ENCODE data around the gene ARHGEF28. TPM values are rescaled to one million over a fixed set of nuclear protein-coding genes. Genes with fewer than 3 reads are reported as not detected.

The ARHGEF28 gene
- total RNA-seq: not detected

- ChIA-PET POLR2A (no interaction called here), CTCF (interaction anchor here (2.7 kb wide), 1 partner anchor 35 kb away, joined by 10 read pairs; no protein-coding TSS in a partner anchor)
- no peaks in the 10 kb centered on the region for H3K36me3 Mint-ChIP-seq (ENCODE audit: low read depth)
Observed at GRCh38 chr5:73625944-73626811, at the start of gene ARHGEF28. TSS of gene ARHGEF28 (plus strand) at chr5:73626196. CDS start at chr5:73684852, 58,656 bp downstream.

GRCh38 chr5:73582285-73583145 lies 43.5 kb upstream of the ARHGEF28 start:
- H3K27ac Mint-ChIP-seq: no peak overlapping the region
- POLR2A ChIA-PET: no interaction called here
- no peaks in the 10 kb centered on the region for H3K27me3 Mint-ChIP-seq (ENCODE audit: low read depth)
- no peak for ATAC-seq
- no peak overlapping the region for H3K4me3 Mint-ChIP-seq
- H3K4me1 Mint-ChIP-seq (ENCODE audit: low read depth): no peaks in the 10 kb centered on the region
- CTCF ChIA-PET: interaction anchor here (0.9 to 1.3 kb wide), 2 partner anchors 7 to 9 kb away, joined by 3 to 9 read pairs; no protein-coding TSS in a partner anchor
- no peak for DNase-seq
- no peaks in the 10 kb centered on the region for H3K9me3 Mint-ChIP-seq (ENCODE audit: insufficient read depth)
- H3K36me3 Mint-ChIP-seq (ENCODE audit: low read depth): peaks cover 23% of the 10 kb centered on the region

More at GRCh38 chr5:73625944-73626811, at the start of gene ARHGEF28:
- Mint-ChIP-seq H3K4me3 (peak within 1 kb of the TSS; percentile 48), H3K4me1 (ENCODE audit: low read depth) (peaks cover 3% of the 10 kb centered on the region), H3K27me3 (ENCODE audit: low read depth) (peaks cover 60% of the 10 kb centered on the region), H3K9me3 (ENCODE audit: insufficient read depth) (no peaks in the 10 kb centered on the region), H3K27ac (no peak within 1 kb of the TSS)
- peak; percentile 86 for ATAC-seq
- DNase-seq: peak; percentile 23

- ChIA-PET POLR2A (no interaction called here), CTCF (interaction anchor here (7.9 kb wide), 1 partner anchor 205 kb away, joined by 138 read pairs; no protein-coding TSS in a partner anchor)
- H3K4me3 Mint-ChIP-seq: no peak overlapping the region
- H3K27ac Mint-ChIP-seq: no peak overlapping the region
- peaks cover 2% of the 10 kb centered on the region for H3K27me3 Mint-ChIP-seq (ENCODE audit: low read depth)
- H3K9me3 Mint-ChIP-seq (ENCODE audit: insufficient read depth): no peaks in the 10 kb centered on the region
- ATAC-seq (no peak), DNase-seq (no peak)
- H3K36me3 Mint-ChIP-seq (ENCODE audit: low read depth): no peaks in the 10 kb centered on the region
- H3K4me1 Mint-ChIP-seq (ENCODE audit: low read depth): no peaks in the 10 kb centered on the region
Observed at GRCh38 chr5:73587923-73588322, 38.1 kb upstream of the ARHGEF28 start.

GRCh38 chr5:73591102-73591695 lies 34.8 kb upstream of the ARHGEF28 start:
- H3K36me3 Mint-ChIP-seq (ENCODE audit: low read depth): no peaks in the 10 kb centered on the region
- DNase-seq (peak; percentile 75), ATAC-seq (peak; percentile 71)
- H3K4me3 Mint-ChIP-seq: no peak overlapping the region
- no peaks in the 10 kb centered on the region for H3K4me1 Mint-ChIP-seq (ENCODE audit: low read depth)
- H3K9me3 Mint-ChIP-seq (ENCODE audit: insufficient read depth): no peaks in the 10 kb centered on the region
- H3K27me3 Mint-ChIP-seq (ENCODE audit: low read depth): peaks cover 2% of the 10 kb centered on the region
- POLR2A ChIA-PET: no interaction called here
- CTCF ChIA-PET: interaction anchor here (0.6 to 7.9 kb wide), 33 partner anchors 9 to 436 kb away, joined by 3 to 138 read pairs (median 3); partner anchors contain the start of genes ANKRA2, ARHGEF28 and UTP15
- no peak overlapping the region for H3K27ac Mint-ChIP-seq

GRCh38 chr5:73591698-73592501 lies 34.1 kb upstream of the ARHGEF28 start:
- no peaks in the 10 kb centered on the region for H3K36me3 Mint-ChIP-seq (ENCODE audit: low read depth)
- CTCF ChIA-PET: interaction anchor here (0.7 to 7.9 kb wide), 25 partner anchors 8 to 343 kb away, joined by 3 to 138 read pairs (median 4); partner anchors contain the start of genes ANKRA2, ARHGEF28 and UTP15

GRCh38 chr5:73592551-73592950 lies 33.4 kb upstream of the ARHGEF28 start:
- ChIA-PET POLR2A (no interaction called here), CTCF (interaction anchor here (0.7 to 7.9 kb wide), 3 partner anchors 11 to 201 kb away, joined by 3 to 138 read pairs (median 14); partner anchors contain the start of genes ANKRA2 and UTP15)
- Mint-ChIP-seq H3K4me3 (no peak overlapping the region), H3K4me1 (ENCODE audit: low read depth) (no peaks in the 10 kb centered on the region), H3K27ac (no peak overlapping the region), H3K27me3 (ENCODE audit: low read depth) (peaks cover 2% of the 10 kb centered on the region), H3K9me3 (ENCODE audit: insufficient read depth) (no peaks in the 10 kb centered on the region), H3K36me3 (ENCODE audit: low read depth) (no peaks in the 10 kb centered on the region)
- no peak for DNase-seq
- no peak for ATAC-seq

More at GRCh38 chr5:73591698-73592501, 34.1 kb upstream of the ARHGEF28 start:
- DNase-seq (no peak), ATAC-seq (no peak)
- H3K9me3 Mint-ChIP-seq (ENCODE audit: insufficient read depth): no peaks in the 10 kb centered on the region
- H3K4me3 Mint-ChIP-seq: no peak overlapping the region
- no peak overlapping the region for H3K27ac Mint-ChIP-seq
- POLR2A ChIA-PET: no interaction called here
- peaks cover 2% of the 10 kb centered on the region for H3K27me3 Mint-ChIP-seq (ENCODE audit: low read depth)
- no peaks in the 10 kb centered on the region for H3K4me1 Mint-ChIP-seq (ENCODE audit: low read depth)

GRCh38 chr5:73596705-73597328 lies 29.2 kb upstream of the ARHGEF28 start:
- no peak overlapping the region for H3K27ac Mint-ChIP-seq
- no peak overlapping the region for H3K4me3 Mint-ChIP-seq
- H3K9me3 Mint-ChIP-seq (ENCODE audit: insufficient read depth): peaks cover 2% of the 10 kb centered on the region
- CTCF ChIA-PET: interaction anchor here (0.7 to 3.1 kb wide), 6 partner anchors 10 to 196 kb away, joined by 4 to 18 read pairs (median 4); no protein-coding TSS in a partner anchor
- POLR2A ChIA-PET: no interaction called here
- H3K27me3 Mint-ChIP-seq (ENCODE audit: low read depth): peaks cover 9% of the 10 kb centered on the region
- DNase-seq (peak; percentile 30), ATAC-seq (no peak)
- no peaks in the 10 kb centered on the region for H3K4me1 Mint-ChIP-seq (ENCODE audit: low read depth)
- no peaks in the 10 kb centered on the region for H3K36me3 Mint-ChIP-seq (ENCODE audit: low read depth)

GRCh38 chr5:73599380-73599779 lies 26.6 kb upstream of the ARHGEF28 start:
- peaks cover 11% of the 10 kb centered on the region for H3K27me3 Mint-ChIP-seq (ENCODE audit: low read depth)
- DNase-seq (no peak), ATAC-seq (no peak)
- ChIA-PET CTCF (interaction anchor here (1.3 to 3.1 kb wide), 2 partner anchors 8 to 193 kb away, joined by 4 to 18 read pairs; no protein-coding TSS in a partner anchor), POLR2A (no interaction called here)
- H3K4me1 Mint-ChIP-seq (ENCODE audit: low read depth): no peaks in the 10 kb centered on the region
- no peak overlapping the region for H3K4me3 Mint-ChIP-seq
- H3K27ac Mint-ChIP-seq: no peak overlapping the region
- H3K36me3 Mint-ChIP-seq (ENCODE audit: low read depth): no peaks in the 10 kb centered on the region
- peaks cover 7% of the 10 kb centered on the region for H3K9me3 Mint-ChIP-seq (ENCODE audit: insufficient read depth)

- Mint-ChIP-seq H3K27ac (no peak overlapping the region), H3K4me1 (ENCODE audit: low read depth) (no peaks in the 10 kb centered on the region), H3K36me3 (ENCODE audit: low read depth) (no peaks in the 10 kb centered on the region), H3K27me3 (ENCODE audit: low read depth) (peaks cover 15% of the 10 kb centered on the region), H3K4me3 (no peak overlapping the region), H3K9me3 (ENCODE audit: insufficient read depth) (peaks cover 7% of the 10 kb centered on the region)
- ChIA-PET POLR2A (no interaction called here), CTCF (interaction anchor here (0.7 to 1.5 kb wide), 4 partner anchors 12 to 90 kb away, joined by 3 to 4 read pairs (median 3); no protein-coding TSS in a partner anchor)
- no peak for DNase-seq
- no peak for ATAC-seq
Observed at GRCh38 chr5:73603998-73604397, 22.0 kb upstream of the ARHGEF28 start.

GRCh38 chr5:73605223-73606087 lies 20.5 kb upstream of the ARHGEF28 start:
- H3K27ac Mint-ChIP-seq: no peak overlapping the region
- no peaks in the 10 kb centered on the region for H3K36me3 Mint-ChIP-seq (ENCODE audit: low read depth)
- ChIA-PET CTCF (no interaction called here), POLR2A (no interaction called here)
- peaks cover 7% of the 10 kb centered on the region for H3K9me3 Mint-ChIP-seq (ENCODE audit: insufficient read depth)
- DNase-seq: no peak
- H3K4me3 Mint-ChIP-seq: no peak overlapping the region
- no peaks in the 10 kb centered on the region for H3K4me1 Mint-ChIP-seq (ENCODE audit: low read depth)
- ATAC-seq: no peak
- peaks cover 10% of the 10 kb centered on the region for H3K27me3 Mint-ChIP-seq (ENCODE audit: low read depth)

All from activated CD8-positive, alpha-beta T cell treated with anti-CD3 and anti-CD28 coated beads, Interleukin-2, amount 10 ng/mL, durations not matched to agents 7 days and 5 days (primary cell).